ENCODE measurements around the gene THSD8.

- TF ChIP-seq POLR2A (IDR thresholded peaks at IDR 0.05) (peak in 1 of 4 donors; percentile 25), CTCF (IDR thresholded peaks at IDR 0.05) (no peak)
Observed at GRCh38 chr19:12778017-12778904, 23.6 kb upstream of the THSD8 start.
